ENCODE data around the gene LSM7. TPM values are rescaled to one million over a fixed set of nuclear protein-coding genes. Genes with fewer than 3 reads are reported as not detected.

Gene LSM7
- total RNA-seq, 6 experiments from 2014 or later = 22.4 to 64.2 (median 28.2) TPM

- no peaks in the 10 kb centered on the region for H3K4me1 ChIP-seq
- DNase-seq (no peak), ATAC-seq (peak in 1 of 4 donors; percentile 27)
- TF ChIP-seq POLR2A (IDR thresholded peaks at IDR 0.05) = no peak
- TF ChIP-seq CTCF (IDR thresholded peaks at IDR 0.05) = no peak
- 91% methylated on average over 1 of the region's 17 CpGs for WGBS (ENCODE audit: insufficient coverage, low coverage, low lambda C conversion rate, missing lambda C conversion rate)
- H3K4me3 ChIP-seq = no peak overlapping the region
- intact Hi-C loops (cut with DNase I) = no loop called here
- H3K9me3 ChIP-seq = no peaks in the 10 kb centered on the region
- H3K27ac ChIP-seq = no peak overlapping the region
- H3K27me3 ChIP-seq = no peaks in the 10 kb centered on the region
- H3K36me3 ChIP-seq = peaks cover 0 to 14% (median 0%) of the 10 kb centered on the region in 4 donors
Measured at GRCh38 chr19:2345076-2345475, 16.7 kb upstream of the LSM7 start.

- no peak for ATAC-seq
- Histone ChIP-seq H3K4me1 (no peaks in the 10 kb centered on the region), H3K27ac (no peak overlapping the region), H3K4me3 (no peak overlapping the region), H3K9me3 (no peaks in the 10 kb centered on the region), H3K27me3 (no peaks in the 10 kb centered on the region), H3K36me3 (peaks cover 0 to 17% (median 0%) of the 10 kb centered on the region in 4 donors)
- intact Hi-C loops (cut with DNase I) = no loop called here
- DNase-seq = no peak
- no peak for TF ChIP-seq POLR2A (IDR thresholded peaks at IDR 0.05)
- no peak for TF ChIP-seq CTCF (IDR thresholded peaks at IDR 0.05)
- 94% methylated on average over 3 of the region's 24 CpGs for WGBS (ENCODE audit: insufficient coverage, low coverage, low lambda C conversion rate, missing lambda C conversion rate)
Measured at GRCh38 chr19:2344381-2344870, 16.0 kb upstream of the LSM7 start.

- ATAC-seq = no peak
- no peak for TF ChIP-seq POLR2A (IDR thresholded peaks at IDR 0.05)
- no peak for TF ChIP-seq CTCF (IDR thresholded peaks at IDR 0.05)
- 97% methylated on average over 5 of the region's 31 CpGs for WGBS (ENCODE audit: insufficient coverage, low coverage, low lambda C conversion rate, missing lambda C conversion rate)
- DNase-seq = peak in 1 of 3 donors; percentile 15
- no peaks in the 10 kb centered on the region for H3K27me3 ChIP-seq
- no peaks in the 10 kb centered on the region for H3K9me3 ChIP-seq
- no peaks in the 10 kb centered on the region for H3K4me1 ChIP-seq
- intact Hi-C loops (cut with DNase I) = no loop called here
- H3K27ac ChIP-seq = no peak overlapping the region
- H3K4me3 ChIP-seq = no peak overlapping the region
- H3K36me3 ChIP-seq = peaks cover 0 to 17% (median 0%) of the 10 kb centered on the region in 4 donors
Measured at GRCh38 chr19:2343289-2343982, 15.1 kb upstream of the LSM7 start.

- no CpG with 5 or more reads among the region's 29 CpGs for WGBS (ENCODE audit: insufficient coverage, low coverage, low lambda C conversion rate, missing lambda C conversion rate)
- intact Hi-C loops (cut with DNase I) = no loop called here
- peak in 1 of 3 donors; percentile 14 for DNase-seq
- Histone ChIP-seq H3K9me3 (no peaks in the 10 kb centered on the region), H3K4me1 (no peaks in the 10 kb centered on the region), H3K4me3 (no peak overlapping the region), H3K27me3 (no peaks in the 10 kb centered on the region), H3K27ac (no peak overlapping the region), H3K36me3 (peaks cover 0 to 17% (median 0%) of the 10 kb centered on the region in 4 donors)
- no peak for ATAC-seq
- TF ChIP-seq CTCF (IDR thresholded peaks at IDR 0.05) (no peak), POLR2A (IDR thresholded peaks at IDR 0.05) (no peak)
Measured at GRCh38 chr19:2342656-2343288, 14.4 kb upstream of the LSM7 start.
